OCI-LY1 (cell line): ENCODE measurements around the gene BTBD1.

Experiments used
- EZH2 ChIP-seq: fragments of 200-600 bp; sonication (generic), shearing (Covaris generic); IDR thresholded peaks from 2 replicates; pipeline ENCODE4 v1.8.0; 2017; ENCODE audit warnings: borderline replicate concordance, mixed run types, mild to moderate bottlenecking, antibody characterized with exemption, low read length, moderate library complexity, mixed read lengths
- TF ChIP-seq, protein P1 (sequence below): fragments of 200-600 bp; sonication (generic), shearing (Covaris generic); IDR thresholded peaks from 2 replicates; pipeline ENCODE4 v1.5.1; 2017; ENCODE audit warnings: mild to moderate bottlenecking, antibody characterized with exemption, low read length, moderate library complexity, mixed read lengths

DNA sequence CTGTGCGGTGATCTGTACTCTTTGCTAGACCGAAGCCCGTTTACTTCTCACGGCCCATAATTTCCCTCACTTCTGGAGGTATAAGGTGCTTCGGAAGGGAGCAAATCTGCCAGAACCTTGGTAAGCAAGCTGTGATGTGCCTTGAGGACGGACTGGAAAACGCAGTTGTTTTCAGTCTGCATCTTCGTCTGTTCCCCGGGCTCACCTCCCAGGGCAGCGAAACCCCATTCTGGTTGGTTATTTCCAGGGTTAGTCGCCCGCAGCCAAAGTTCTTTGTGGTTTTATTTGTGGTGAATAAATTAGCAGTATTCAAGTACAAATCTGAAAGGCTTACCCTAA lies 80.6 kb downstream of the BTBD1 start:
- TF ChIP-seq, protein P1, sequence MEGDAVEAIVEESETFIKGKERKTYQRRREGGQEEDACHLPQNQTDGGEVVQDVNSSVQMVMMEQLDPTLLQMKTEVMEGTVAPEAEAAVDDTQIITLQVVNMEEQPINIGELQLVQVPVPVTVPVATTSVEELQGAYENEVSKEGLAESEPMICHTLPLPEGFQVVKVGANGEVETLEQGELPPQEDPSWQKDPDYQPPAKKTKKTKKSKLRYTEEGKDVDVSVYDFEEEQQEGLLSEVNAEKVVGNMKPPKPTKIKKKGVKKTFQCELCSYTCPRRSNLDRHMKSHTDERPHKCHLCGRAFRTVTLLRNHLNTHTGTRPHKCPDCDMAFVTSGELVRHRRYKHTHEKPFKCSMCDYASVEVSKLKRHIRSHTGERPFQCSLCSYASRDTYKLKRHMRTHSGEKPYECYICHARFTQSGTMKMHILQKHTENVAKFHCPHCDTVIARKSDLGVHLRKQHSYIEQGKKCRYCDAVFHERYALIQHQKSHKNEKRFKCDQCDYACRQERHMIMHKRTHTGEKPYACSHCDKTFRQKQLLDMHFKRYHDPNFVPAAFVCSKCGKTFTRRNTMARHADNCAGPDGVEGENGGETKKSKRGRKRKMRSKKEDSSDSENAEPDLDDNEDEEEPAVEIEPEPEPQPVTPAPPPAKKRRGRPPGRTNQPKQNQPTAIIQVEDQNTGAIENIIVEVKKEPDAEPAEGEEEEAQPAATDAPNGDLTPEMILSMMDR: no peak
- no peak for TF ChIP-seq EZH2
